ENCODE measurements around the gene NUP155. TPM values are rescaled to one million over a fixed set of nuclear protein-coding genes. Genes with fewer than 3 reads are reported as not detected.

Gene NUP155
- total and polyA plus RNA-seq, 2 of the 4 experiments (the other 2 are of a cell fraction) = 7.5 to 43.9 TPM

DNA sequence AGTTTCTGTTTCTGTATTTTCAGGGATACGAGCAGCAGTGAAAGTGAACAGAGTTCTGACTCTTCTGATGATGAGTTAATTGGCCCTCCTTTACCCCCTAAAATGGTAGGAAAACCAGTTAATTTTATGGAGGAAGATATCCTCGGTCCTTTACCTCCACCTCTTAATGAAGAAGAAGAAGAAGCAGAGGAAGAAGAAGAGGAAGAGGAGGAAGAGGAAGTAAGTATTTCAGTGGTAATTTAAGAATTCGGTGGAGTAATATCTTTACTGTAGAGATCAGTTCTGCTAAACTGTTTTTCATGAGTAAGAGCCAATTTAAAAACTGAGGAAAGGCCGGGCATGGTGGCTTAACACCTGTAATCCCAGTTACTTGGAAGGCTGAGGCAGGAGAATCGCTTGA, 25.4 kb upstream of the NUP155 start:
- Histone ChIP-seq H3K18ac (ENCODE audit: low read depth, low read length) (no peak overlapping the region), H2BK15ac (ENCODE audit: low read depth, low read length) (no peak overlapping the region), H4K8ac (ENCODE audit: low read depth in 2 of 2, low read length in 2 of 2) (no peak overlapping the region), H2AFZ (replicated peaks; ENCODE audit: low read length, poor library complexity) (no peak overlapping the region), H3K14ac (replicated peaks; ENCODE audit: low read depth, low read length) (no peak overlapping the region), H2BK120ac (ENCODE audit: low read depth, low read length) (no peak overlapping the region), H3K4me1 (ENCODE audit: control insufficient read depth, insufficient read depth, low read length) (peaks cover 3% of the 10 kb centered on the region; the same call in 1 of the 2 replicates), H2AK5ac (ENCODE audit: low read depth, low read length) (no peak overlapping the region), H3K56ac (ENCODE audit: extremely low read depth, insufficient read depth, low read length) (no peak overlapping the region), H2AK9ac (replicated peaks; ENCODE audit: low read depth, low read length, poor library complexity) (no peak overlapping the region), H4K5ac (ENCODE audit: low read depth, low read length) (no peak overlapping the region), H3K4me3 (ENCODE audit: insufficient read depth, low read depth, low read length) (no peak overlapping the region), H3K9me3 (ENCODE audit: control insufficient read depth, insufficient read depth, low read length) (no peaks in the 10 kb centered on the region), H3K9ac (ENCODE audit: low read depth, low read length) (no peak overlapping the region), H3K36me3 (ENCODE audit: control insufficient read depth, insufficient read depth, low read length) (peaks cover 23% of the 10 kb centered on the region), H4K91ac (ENCODE audit: insufficient read depth, low read depth, low read length) (no peak overlapping the region), H2BK5ac (ENCODE audit: low read depth, low read length, poor library complexity, severe bottlenecking) (no peak overlapping the region), H3K79me1 (ENCODE audit: low read depth in 1 of 2, low read length in 2 of 2) (peaks cover 0 to 2% of the 10 kb centered on the region in 2 experiments; a peak in 1 of 4 replicates), H2BK20ac (ENCODE audit: low read depth, low read length) (no peak overlapping the region), H3K27ac (ENCODE audit: insufficient read depth, low read length) (no peak overlapping the region), H3K4me2 (ENCODE audit: low read depth, low read length) (no peak overlapping the region), H3K27me3 (ENCODE audit: control insufficient read depth, insufficient read depth, low read length) (no peaks in the 10 kb centered on the region), H3K9me1 (ENCODE audit: insufficient read depth, low read length) (peaks cover 2% of the 10 kb centered on the region; the same call in 1 of the 2 replicates), H3K4ac (ENCODE audit: low read depth, low read length) (no peak overlapping the region), H4K20me1 (ENCODE audit: insufficient read depth, low read length) (no peaks in the 10 kb centered on the region; the same call in 1 of the 2 replicates), H3K23ac (ENCODE audit: low read depth, low read length) (no peak overlapping the region)
- in situ Hi-C loops (cut with MboI; ENCODE audit: low sequenced_read_pairs) (no loop called here), intact Hi-C loops (cut with micrococcal nuclease) (no loop called here), dilution Hi-C loops (cut with HindIII; ENCODE audit: low sequenced_read_pairs, unreplicated experiment) (no loop called here)
- no peak for DNase-seq
- WGBS, 2 experiments (ENCODE audit: extremely low coverage in 2 of 2, insufficient read length in 1 of 2) = 100% methylated on average over 2 of the region's 5 CpGs; no CpG with 5 or more reads in 1 of the 2 experiments
- TF ChIP-seq RAD21 (IDR thresholded peaks at IDR 0.05; ENCODE audit: low read length) (no peak), CHD1 (IDR thresholded peaks at IDR 0.05; ENCODE audit: low read depth, low read length) (no peak), MXI1 (IDR thresholded peaks at IDR 0.05; ENCODE audit: borderline replicate concordance, low read depth, low read length) (no peak), SMC3 (IDR thresholded peaks at IDR 0.05; ENCODE audit: low read depth, low read length) (no peak), BHLHE40 (IDR thresholded peaks at IDR 0.05; ENCODE audit: low read depth, low read length) (no peak), POLR2A (IDR thresholded peaks at IDR 0.05; ENCODE audit: low read depth, low read length) (no peak)
- TF ChIP-seq, protein P1, sequence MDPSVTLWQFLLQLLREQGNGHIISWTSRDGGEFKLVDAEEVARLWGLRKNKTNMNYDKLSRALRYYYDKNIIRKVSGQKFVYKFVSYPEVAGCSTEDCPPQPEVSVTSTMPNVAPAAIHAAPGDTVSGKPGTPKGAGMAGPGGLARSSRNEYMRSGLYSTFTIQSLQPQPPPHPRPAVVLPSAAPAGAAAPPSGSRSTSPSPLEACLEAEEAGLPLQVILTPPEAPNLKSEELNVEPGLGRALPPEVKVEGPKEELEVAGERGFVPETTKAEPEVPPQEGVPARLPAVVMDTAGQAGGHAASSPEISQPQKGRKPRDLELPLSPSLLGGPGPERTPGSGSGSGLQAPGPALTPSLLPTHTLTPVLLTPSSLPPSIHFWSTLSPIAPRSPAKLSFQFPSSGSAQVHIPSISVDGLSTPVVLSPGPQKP (IDR thresholded peaks at IDR 0.05; ENCODE audit: borderline replicate concordance, low read depth, low read length) = no peak
- TF ChIP-seq, protein P2, sequence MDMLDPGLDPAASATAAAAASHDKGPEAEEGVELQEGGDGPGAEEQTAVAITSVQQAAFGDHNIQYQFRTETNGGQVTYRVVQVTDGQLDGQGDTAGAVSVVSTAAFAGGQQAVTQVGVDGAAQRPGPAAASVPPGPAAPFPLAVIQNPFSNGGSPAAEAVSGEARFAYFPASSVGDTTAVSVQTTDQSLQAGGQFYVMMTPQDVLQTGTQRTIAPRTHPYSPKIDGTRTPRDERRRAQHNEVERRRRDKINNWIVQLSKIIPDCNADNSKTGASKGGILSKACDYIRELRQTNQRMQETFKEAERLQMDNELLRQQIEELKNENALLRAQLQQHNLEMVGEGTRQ (IDR thresholded peaks at IDR 0.05; ENCODE audit: low read depth, low read length) = no peak
- POLR2A ChIA-PET (ENCODE audit: unreplicated experiment) = no interaction called here
- no TSS peak for BruUV-seq (replicated peaks)
- no peak for ATAC-seq (ENCODE audit: low read depth)
- CTCF ChIA-PET = no interaction called here

Measured in IMR-90 (cell line).